Measurements from ENCODE around the gene ABR. TPM values are rescaled to one million over a fixed set of nuclear protein-coding genes. Genes with fewer than 3 reads are reported as not detected.
A peak's percentile ranks its signal among the peaks of the same experiment; 100 is the strongest.

The ABR gene
- total RNA-seq, 1 experiment from 2014 or later = 78.3 TPM

DNA sequence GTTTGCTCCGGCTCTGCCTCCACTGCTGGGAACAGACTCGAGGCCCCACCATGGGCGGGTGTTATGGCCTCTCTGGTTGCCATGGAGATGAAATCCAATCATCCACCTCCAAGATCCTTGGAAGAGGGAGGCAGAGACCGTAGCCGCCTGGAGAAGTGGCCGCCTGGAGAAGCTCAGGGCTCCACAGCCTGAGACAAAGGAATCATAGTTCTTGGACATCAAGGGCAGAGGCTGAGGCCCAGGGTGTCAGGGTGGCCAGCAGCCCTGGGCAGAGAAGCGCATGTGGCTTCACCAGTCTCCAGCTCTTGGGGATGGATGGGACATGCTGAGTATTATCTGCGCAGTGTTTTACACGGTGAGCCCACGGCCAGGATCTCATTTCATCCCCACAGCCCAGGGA, 36.2 kb downstream of the ABR start:
- Histone ChIP-seq H3K9me3 (no peaks in the 10 kb centered on the region), H3K4me1 (no peaks in the 10 kb centered on the region), H3K4me3 (ENCODE audit: low read depth, low read length) (no peak overlapping the region), H3K27me3 (replicated peaks; ENCODE audit: control insufficient read depth, insufficient read depth, low read length) (no peaks in the 10 kb centered on the region), H3K36me3 (ENCODE audit: control insufficient read depth, insufficient read depth, low read length) (no peaks in the 10 kb centered on the region)
- Mint-ChIP-seq H3K9me3 (ENCODE audit: unreplicated experiment) (no peaks in the 10 kb centered on the region), H3K4me1 (ENCODE audit: low read depth, unreplicated experiment) (peaks cover 7% of the 10 kb centered on the region), H3K4me3 (ENCODE audit: unreplicated experiment) (no peak overlapping the region), H3K27ac (ENCODE audit: unreplicated experiment) (no peak overlapping the region), H3K27me3 (ENCODE audit: insufficient read depth, unreplicated experiment) (no peaks in the 10 kb centered on the region), H3K36me3 (ENCODE audit: insufficient read depth, unreplicated experiment) (peaks cover 11% of the 10 kb centered on the region)
- intact Hi-C loops (cut with micrococcal nuclease; ENCODE audit: unreplicated experiment) = no loop called here
- CTCF ChIA-PET = interaction anchor here (1.1 kb wide), 1 partner anchor 44 kb away, joined by 3 read pairs; no protein-coding TSS in a partner anchor
- no TSS peak for BruUV-seq (replicated peaks)
- POLR2A ChIA-PET = no interaction called here
- TF ChIP-seq, protein P1, sequence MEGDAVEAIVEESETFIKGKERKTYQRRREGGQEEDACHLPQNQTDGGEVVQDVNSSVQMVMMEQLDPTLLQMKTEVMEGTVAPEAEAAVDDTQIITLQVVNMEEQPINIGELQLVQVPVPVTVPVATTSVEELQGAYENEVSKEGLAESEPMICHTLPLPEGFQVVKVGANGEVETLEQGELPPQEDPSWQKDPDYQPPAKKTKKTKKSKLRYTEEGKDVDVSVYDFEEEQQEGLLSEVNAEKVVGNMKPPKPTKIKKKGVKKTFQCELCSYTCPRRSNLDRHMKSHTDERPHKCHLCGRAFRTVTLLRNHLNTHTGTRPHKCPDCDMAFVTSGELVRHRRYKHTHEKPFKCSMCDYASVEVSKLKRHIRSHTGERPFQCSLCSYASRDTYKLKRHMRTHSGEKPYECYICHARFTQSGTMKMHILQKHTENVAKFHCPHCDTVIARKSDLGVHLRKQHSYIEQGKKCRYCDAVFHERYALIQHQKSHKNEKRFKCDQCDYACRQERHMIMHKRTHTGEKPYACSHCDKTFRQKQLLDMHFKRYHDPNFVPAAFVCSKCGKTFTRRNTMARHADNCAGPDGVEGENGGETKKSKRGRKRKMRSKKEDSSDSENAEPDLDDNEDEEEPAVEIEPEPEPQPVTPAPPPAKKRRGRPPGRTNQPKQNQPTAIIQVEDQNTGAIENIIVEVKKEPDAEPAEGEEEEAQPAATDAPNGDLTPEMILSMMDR (IDR thresholded peaks at IDR 0.05; ENCODE audit: insufficient read depth in 1 of 2, low read depth in 1 of 2, low read length in 1 of 2, severe bottlenecking in 1 of 2, unreplicated experiment in 1 of 2) = no peak
- DNase-seq = peak in 1 of 2 experiments; percentile 39

DNA sequence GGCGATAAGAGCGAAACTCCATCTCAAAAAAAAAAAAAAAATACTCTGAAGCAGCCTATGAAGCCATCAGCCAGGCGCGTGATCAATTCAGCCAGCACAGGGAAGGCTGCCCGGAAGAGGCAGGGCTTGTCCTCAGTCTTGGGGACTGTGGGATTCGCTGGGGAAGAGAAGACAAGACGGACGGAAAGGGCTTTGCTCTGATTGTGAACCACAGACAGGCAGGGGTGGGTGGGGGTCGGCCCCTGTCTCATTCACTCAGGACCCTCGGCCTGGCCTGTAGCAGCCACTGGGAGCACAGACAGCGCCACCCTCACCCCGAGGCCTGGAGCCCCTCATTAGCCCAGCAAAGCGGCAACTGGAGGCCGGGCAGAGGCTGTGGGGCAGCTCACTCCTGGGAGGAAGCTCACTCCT, 37.2 kb downstream of the ABR start:
- Histone ChIP-seq H3K4me3 (ENCODE audit: low read depth, low read length) (no peak overlapping the region), H3K4me1 (no peaks in the 10 kb centered on the region), H3K9me3 (no peaks in the 10 kb centered on the region), H3K36me3 (ENCODE audit: control insufficient read depth, insufficient read depth, low read length) (no peaks in the 10 kb centered on the region), H3K27me3 (replicated peaks; ENCODE audit: control insufficient read depth, insufficient read depth, low read length) (no peaks in the 10 kb centered on the region)
- CTCF ChIA-PET = no interaction called here
- H3K27ac Mint-ChIP-seq (ENCODE audit: unreplicated experiment) = no peak overlapping the region
- no peaks in the 10 kb centered on the region for H3K9me3 Mint-ChIP-seq (ENCODE audit: unreplicated experiment)
- H3K4me1 Mint-ChIP-seq (ENCODE audit: low read depth, unreplicated experiment) = peaks cover 3% of the 10 kb centered on the region
- DNase-seq = no peak
- TF ChIP-seq, protein P1 (IDR thresholded peaks at IDR 0.05; ENCODE audit: insufficient read depth in 1 of 2, low read depth in 1 of 2, low read length in 1 of 2, severe bottlenecking in 1 of 2, unreplicated experiment in 1 of 2) = no peak
- peaks cover 1% of the 10 kb centered on the region for H3K36me3 Mint-ChIP-seq (ENCODE audit: insufficient read depth, unreplicated experiment)
- POLR2A ChIA-PET = no interaction called here
- H3K27me3 Mint-ChIP-seq (ENCODE audit: insufficient read depth, unreplicated experiment) = no peaks in the 10 kb centered on the region
- intact Hi-C loops (cut with micrococcal nuclease; ENCODE audit: unreplicated experiment) = no loop called here
- no peak overlapping the region for H3K4me3 Mint-ChIP-seq (ENCODE audit: unreplicated experiment)
- BruUV-seq (replicated peaks) = no TSS peak

DNA sequence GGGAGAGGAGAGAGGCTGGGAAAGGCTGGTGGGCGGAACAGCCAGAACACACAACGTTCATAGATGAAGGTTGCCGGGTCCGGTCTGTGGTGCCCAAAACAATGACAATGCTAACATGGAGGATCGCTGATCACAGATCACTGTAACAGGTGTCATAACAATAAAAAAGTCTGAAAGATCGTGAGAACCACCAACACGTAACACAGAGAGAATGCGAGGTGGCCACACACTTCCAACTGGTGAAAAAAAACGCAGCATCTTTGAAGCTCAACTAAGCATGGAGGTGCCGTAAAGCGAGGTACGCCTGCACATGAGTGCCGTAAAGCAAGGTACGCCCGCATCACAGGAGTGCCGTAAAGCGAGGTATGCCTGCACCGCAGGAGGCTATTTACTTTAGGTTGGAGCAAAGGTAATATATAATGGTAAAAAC, 42.3 kb downstream of the ABR start:
- peaks cover 9% of the 10 kb centered on the region for H3K4me1 Mint-ChIP-seq (ENCODE audit: low read depth, unreplicated experiment)
- TF ChIP-seq, protein P1 (IDR thresholded peaks at IDR 0.05; ENCODE audit: insufficient read depth in 1 of 2, low read depth in 1 of 2, low read length in 1 of 2, severe bottlenecking in 1 of 2, unreplicated experiment in 1 of 2) = no peak
- H3K4me3 Mint-ChIP-seq (ENCODE audit: unreplicated experiment) = peak overlapping the region; percentile 78
- no TSS peak for BruUV-seq (replicated peaks)
- no peaks in the 10 kb centered on the region for H3K27me3 Mint-ChIP-seq (ENCODE audit: insufficient read depth, unreplicated experiment)
- H3K27ac Mint-ChIP-seq (ENCODE audit: unreplicated experiment) = peak overlapping the region; percentile 81
- peak overlapping the region; percentile 59 for H3K4me3 ChIP-seq (ENCODE audit: low read depth, low read length)
- peak; percentile 94 to 96 for DNase-seq
- no peaks in the 10 kb centered on the region for H3K36me3 ChIP-seq (ENCODE audit: control insufficient read depth, insufficient read depth, low read length)
- H3K36me3 Mint-ChIP-seq (ENCODE audit: insufficient read depth, unreplicated experiment) = peaks cover 8% of the 10 kb centered on the region
- ChIA-PET CTCF (interaction anchor here (0.7 to 1.7 kb wide), 7 partner anchors 14 to 461 kb away, joined by 3 to 9 read pairs (median 5); no protein-coding TSS in a partner anchor), POLR2A (interaction anchor here (0.6 to 2.3 kb wide), 5 partner anchors 27 to 578 kb away, joined by 3 to 13 read pairs (median 8); no protein-coding TSS in a partner anchor)
- intact Hi-C loops (cut with micrococcal nuclease; ENCODE audit: unreplicated experiment) = no loop called here
- H3K9me3 Mint-ChIP-seq (ENCODE audit: unreplicated experiment) = no peaks in the 10 kb centered on the region
- no peaks in the 10 kb centered on the region for H3K27me3 ChIP-seq (replicated peaks; ENCODE audit: control insufficient read depth, insufficient read depth, low read length)
- no peaks in the 10 kb centered on the region for H3K9me3 ChIP-seq
- H3K4me1 ChIP-seq = peaks cover 4% of the 10 kb centered on the region; the same call in 1 of the 2 replicates

Data from Caco-2 (cell line).